Thyroid gland (tissue), 4 donors: ENCODE results near the gene KCNK1.

Experiments
- POLR2A ChIP-seq, 2 donors: fragments of 450-650 bp; IDR thresholded peaks; one replicate each; pipeline ENCODE4 v1.6.1; 2017; ENCODE audit warnings: antibody characterized with exemption in 2 of 2, mild to moderate bottlenecking in 2 of 2, moderate library complexity in 1 of 2
- TF ChIP-seq, protein P1 (sequence below), 6 experiments: fragments of 200-600 bp in 3 of 6; fragments of 450-650 bp in 3 of 6; sonication (generic) in 3 of 6; IDR thresholded peaks; one replicate each; pipeline ENCODE4 v1.5.1; 2016 to 2019; ENCODE audit warnings: antibody characterized with exemption in 6 of 6, mild to moderate bottlenecking in 2 of 6, inconsistent platforms in 1 of 6, moderate library complexity in 1 of 6

DNA sequence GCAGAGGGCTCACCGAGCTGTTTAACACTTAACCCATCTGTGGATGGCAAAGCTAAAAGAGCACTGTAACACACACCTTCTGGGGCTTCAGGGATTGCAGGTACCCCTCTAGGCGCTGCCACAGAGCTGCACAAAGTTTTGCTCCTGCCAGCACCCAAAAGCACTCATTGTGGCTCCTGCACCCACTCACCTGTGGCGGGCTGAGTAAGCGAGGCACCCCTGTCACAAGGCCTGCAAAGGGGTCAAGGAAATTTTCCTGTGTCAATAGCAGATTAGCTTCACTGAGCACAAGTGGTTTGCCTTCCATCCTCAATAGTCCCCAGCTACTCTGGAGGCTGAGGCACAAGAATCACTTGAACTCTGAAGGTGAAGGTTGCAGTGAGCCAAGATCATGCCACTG lies 29.5 kb upstream of the KCNK1 start:
- TF ChIP-seq, protein P1, sequence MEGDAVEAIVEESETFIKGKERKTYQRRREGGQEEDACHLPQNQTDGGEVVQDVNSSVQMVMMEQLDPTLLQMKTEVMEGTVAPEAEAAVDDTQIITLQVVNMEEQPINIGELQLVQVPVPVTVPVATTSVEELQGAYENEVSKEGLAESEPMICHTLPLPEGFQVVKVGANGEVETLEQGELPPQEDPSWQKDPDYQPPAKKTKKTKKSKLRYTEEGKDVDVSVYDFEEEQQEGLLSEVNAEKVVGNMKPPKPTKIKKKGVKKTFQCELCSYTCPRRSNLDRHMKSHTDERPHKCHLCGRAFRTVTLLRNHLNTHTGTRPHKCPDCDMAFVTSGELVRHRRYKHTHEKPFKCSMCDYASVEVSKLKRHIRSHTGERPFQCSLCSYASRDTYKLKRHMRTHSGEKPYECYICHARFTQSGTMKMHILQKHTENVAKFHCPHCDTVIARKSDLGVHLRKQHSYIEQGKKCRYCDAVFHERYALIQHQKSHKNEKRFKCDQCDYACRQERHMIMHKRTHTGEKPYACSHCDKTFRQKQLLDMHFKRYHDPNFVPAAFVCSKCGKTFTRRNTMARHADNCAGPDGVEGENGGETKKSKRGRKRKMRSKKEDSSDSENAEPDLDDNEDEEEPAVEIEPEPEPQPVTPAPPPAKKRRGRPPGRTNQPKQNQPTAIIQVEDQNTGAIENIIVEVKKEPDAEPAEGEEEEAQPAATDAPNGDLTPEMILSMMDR (IDR thresholded peaks at IDR 0.05) = no peak
- no peak for TF ChIP-seq POLR2A (IDR thresholded peaks at IDR 0.05)
